Spleen (tissue), 10 donors: ENCODE results near the gene PCDHB6. TPM values are rescaled to one million over a fixed set of nuclear protein-coding genes. Genes with fewer than 3 reads are reported as not detected.

Source experiments
- polyA plus RNA-seq, 3 donors: library from polyadenylated mRNA; stranded (reverse); fragments of 200-250 nt; gene quantifications; one replicate each; pipeline ENCODE4 v1.2.1, GENCODE V29; 2013
- total RNA-seq, 7 donors: library from RNA; depleted of rRNA in 3 of 7; stranded (reverse); fragments of >200 nt in 3 of 7; fragmentation: NEBNext Ultra II Directional in 4 of 7; extraction: Animal tissue kit (Norgen Biotek cat#: 25700) in 4 of 7; gene quantifications; one replicate each; pipeline versions ENCODE4 v1.1.0 to v1.2.1, GENCODE V29; 2016 to 2021
- donor health status: healthy with polysubstance abuse.
- donor health status: DM: no; HTN: no; CAD: no; lungs with moderate emphysema.
- donor health status: DM: no; HTN: no; CAD: no.
- donor health status: Bipolar disorder and iron deficiency.
- donor health status: healthy.
- donor health status: DM: no; HTN: no; CAD: no.
- donor health status: DM: yes; HTN: yes; CAD: no.

The PCDHB6 gene
- total and polyA plus RNA-seq, 10 donors = 0.02 to 1.1 (median 0.61) TPM

Other genes with a start within 250 kb of the PCDHB6 start
Only the 30 nearest of the 32 such genes appear.
- 1 to 10 TPM in 2 of 7 donors, under 1 TPM in 5; 0.13 to 1.2 (median 0.41) TPM for gene PCDHAC1, start 223.8 kb upstream of the PCDHB6 start, total RNA-seq
- gene PCDHAC1, start 223.8 kb upstream of the PCDHB6 start, polyA plus RNA-seq = under 1 TPM; 0.17 to 0.35 (median 0.23) TPM
- gene PCDHAC2, start 183.6 kb upstream of the PCDHB6 start, total RNA-seq = 1 to 10 TPM; 1.5 to 7.9 (median 3.9) TPM
- under 1 TPM; 0.15 to 0.26 (median 0.17) TPM for gene PCDHAC2, start 183.6 kb upstream of the PCDHB6 start, polyA plus RNA-seq
- not detected for gene PCDHB1, start 98.7 kb upstream of the PCDHB6 start, total RNA-seq
- gene PCDHB1, start 98.7 kb upstream of the PCDHB6 start, polyA plus RNA-seq = not detected
- gene PCDHB2, start 55.4 kb upstream of the PCDHB6 start, total RNA-seq = 1 to 10 TPM in 6 of 7 donors, under 1 TPM in 1; 0.98 to 2.0 (median 1.5) TPM
- gene PCDHB2, start 55.4 kb upstream of the PCDHB6 start, polyA plus RNA-seq = under 1 TPM; 0.12 to 0.29 (median 0.13) TPM
- gene PCDHB3, start 49.6 kb upstream of the PCDHB6 start, total RNA-seq = 1 to 10 TPM in 4 of 7 donors, under 1 TPM in 3; 0.34 to 3.1 (median 1.1) TPM
- gene PCDHB3, start 49.6 kb upstream of the PCDHB6 start, polyA plus RNA-seq = under 1 TPM in 2 of 3 donors, not detected in 1; 0.08 to 0.26 TPM
- gene PCDHB4, start 28.2 kb upstream of the PCDHB6 start, total RNA-seq = 1 to 10 TPM in 5 of 7 donors, under 1 TPM in 2; 0.77 to 2.6 (median 1.6) TPM
- gene PCDHB4, start 28.2 kb upstream of the PCDHB6 start, polyA plus RNA-seq = under 1 TPM; 0.09 to 0.32 (median 0.24) TPM
- gene PCDHB5, start 14.9 kb upstream of the PCDHB6 start, total RNA-seq = 1 to 10 TPM in 6 of 7 donors, under 1 TPM in 1; 0.81 to 3.4 (median 1.6) TPM
- under 1 TPM; 0.20 to 0.33 (median 0.32) TPM for gene PCDHB5, start 14.9 kb upstream of the PCDHB6 start, polyA plus RNA-seq
- gene PCDHB7, start 22.6 kb downstream of the PCDHB6 start, total RNA-seq = 1 to 10 TPM in 4 of 7 donors, under 1 TPM in 3; 0.51 to 1.6 (median 1.3) TPM
- under 1 TPM in 2 of 3 donors, not detected in 1; 0.08 to 0.16 TPM for gene PCDHB7, start 22.6 kb downstream of the PCDHB6 start, polyA plus RNA-seq
- 1 to 10 TPM in 3 of 7 donors, under 1 TPM in 3, not detected in 1; 0.51 to 1.8 (median 1.0) TPM for gene PCDHB8, start 27.7 kb downstream of the PCDHB6 start, total RNA-seq
- under 1 TPM in 2 of 3 donors, not detected in 1; 0.03 to 0.10 TPM for gene PCDHB8, start 27.7 kb downstream of the PCDHB6 start, polyA plus RNA-seq
- gene PCDHB16, start 32.3 kb downstream of the PCDHB6 start, total RNA-seq = 1 to 10 TPM in 6 of 7 donors, under 1 TPM in 1; 0.54 to 2.1 (median 1.9) TPM
- gene PCDHB16, start 32.3 kb downstream of the PCDHB6 start, polyA plus RNA-seq = under 1 TPM; 0.04 to 0.19 (median 0.14) TPM
- 1 to 10 TPM in 5 of 7 donors, under 1 TPM in 2; 0.40 to 4.9 (median 1.5) TPM for gene PCDHB9, start 37.1 kb downstream of the PCDHB6 start, total RNA-seq
- gene PCDHB9, start 37.1 kb downstream of the PCDHB6 start, polyA plus RNA-seq = under 1 TPM; 0.06 to 0.19 (median 0.09) TPM
- gene PCDHB10, start 42.3 kb downstream of the PCDHB6 start, total RNA-seq = 1 to 10 TPM in 4 of 7 donors, under 1 TPM in 3; 0.74 to 2.7 (median 1.4) TPM
- gene PCDHB10, start 42.3 kb downstream of the PCDHB6 start, polyA plus RNA-seq = under 1 TPM; 0.09 to 0.26 (median 0.15) TPM
- gene PCDHB11, start 49.6 kb downstream of the PCDHB6 start, total RNA-seq = 1 to 10 TPM in 5 of 7 donors, under 1 TPM in 2; 0.68 to 3.4 (median 1.2) TPM
- under 1 TPM; 0.07 to 0.19 (median 0.14) TPM for gene PCDHB11, start 49.6 kb downstream of the PCDHB6 start, polyA plus RNA-seq
- 1 to 10 TPM; 1.1 to 2.4 (median 1.8) TPM for gene PCDHB12, start 58.7 kb downstream of the PCDHB6 start, total RNA-seq
- gene PCDHB12, start 58.7 kb downstream of the PCDHB6 start, polyA plus RNA-seq = under 1 TPM; 0.11 to 0.16 (median 0.11) TPM
- 1 to 10 TPM; 1.4 to 6.8 (median 4.0) TPM for gene PCDHB13, start 63.9 kb downstream of the PCDHB6 start, total RNA-seq
- gene PCDHB13, start 63.9 kb downstream of the PCDHB6 start, polyA plus RNA-seq = under 1 TPM; 0.09 to 0.38 (median 0.12) TPM
- 1 to 10 TPM; 1.6 to 5.9 (median 2.8) TPM for gene PCDHB14, start 73.3 kb downstream of the PCDHB6 start, total RNA-seq
- under 1 TPM; 0.27 to 0.93 (median 0.30) TPM for gene PCDHB14, start 73.3 kb downstream of the PCDHB6 start, polyA plus RNA-seq
- gene PCDHB15, start 95.3 kb downstream of the PCDHB6 start, total RNA-seq = 1 to 10 TPM; 1.7 to 5.6 (median 3.8) TPM
- gene PCDHB15, start 95.3 kb downstream of the PCDHB6 start, polyA plus RNA-seq = 1 to 10 TPM in 1 of 3 donors, under 1 TPM in 2; 0.42 to 1.1 (median 0.72) TPM
- gene SLC25A2, start 154.0 kb downstream of the PCDHB6 start, total RNA-seq = 1 to 10 TPM in 6 of 7 donors, under 1 TPM in 1; 0.57 to 3.0 (median 2.2) TPM
- gene SLC25A2, start 154.0 kb downstream of the PCDHB6 start, polyA plus RNA-seq = under 1 TPM; 0.05 to 0.22 (median 0.07) TPM
- 10 to 100 TPM; 67.6 to 80.6 (median 75.7) TPM for gene TAF7, start 170.7 kb downstream of the PCDHB6 start, total RNA-seq
- gene TAF7, start 170.7 kb downstream of the PCDHB6 start, polyA plus RNA-seq = 100 to 1,000 TPM in 2 of 3 donors, 10 to 100 TPM in 1; 91.1 to 112 (median 111) TPM
- under 1 TPM in 6 of 7 donors, not detected in 1; 0.17 to 0.52 (median 0.36) TPM for gene PCDHGA1, start 180.5 kb downstream of the PCDHB6 start, total RNA-seq
- gene PCDHGA1, start 180.5 kb downstream of the PCDHB6 start, polyA plus RNA-seq = under 1 TPM; 0.04 to 0.06 (median 0.06) TPM
- gene PCDHGA2, start 188.7 kb downstream of the PCDHB6 start, total RNA-seq = 1 to 10 TPM in 6 of 7 donors, under 1 TPM in 1; 0.84 to 3.9 (median 1.8) TPM
- under 1 TPM; 0.04 to 0.19 (median 0.06) TPM for gene PCDHGA2, start 188.7 kb downstream of the PCDHB6 start, polyA plus RNA-seq
- 1 to 10 TPM in 5 of 7 donors, under 1 TPM in 2; 0.60 to 4.4 (median 2.1) TPM for gene PCDHGA3, start 193.8 kb downstream of the PCDHB6 start, total RNA-seq
- gene PCDHGA3, start 193.8 kb downstream of the PCDHB6 start, polyA plus RNA-seq = under 1 TPM in 1 of 3 donors, not detected in 2; 0.22 TPM
- gene PCDHGB1, start 200.0 kb downstream of the PCDHB6 start, total RNA-seq = 1 to 10 TPM in 6 of 7 donors, under 1 TPM in 1; 0.87 to 3.7 (median 1.6) TPM
- gene PCDHGB1, start 200.0 kb downstream of the PCDHB6 start, polyA plus RNA-seq = under 1 TPM in 2 of 3 donors, not detected in 1; 0.04 to 0.10 TPM
- gene PCDHGA4, start 205.0 kb downstream of the PCDHB6 start, total RNA-seq = 1 to 10 TPM; 1.4 to 4.5 (median 2.7) TPM
- gene PCDHGA4, start 205.0 kb downstream of the PCDHB6 start, polyA plus RNA-seq = under 1 TPM; 0.04 to 0.16 (median 0.05) TPM
- gene PCDHGB2, start 209.9 kb downstream of the PCDHB6 start, total RNA-seq = 1 to 10 TPM; 1.7 to 4.5 (median 3.5) TPM
- gene PCDHGB2, start 209.9 kb downstream of the PCDHB6 start, polyA plus RNA-seq = under 1 TPM in 2 of 3 donors, not detected in 1; 0.09 to 0.22 TPM
- 1 to 10 TPM; 1.4 to 3.1 (median 2.3) TPM for gene PCDHGA5, start 214.1 kb downstream of the PCDHB6 start, total RNA-seq
- under 1 TPM in 2 of 3 donors, not detected in 1; 0.04 to 0.22 TPM for gene PCDHGA5, start 214.1 kb downstream of the PCDHB6 start, polyA plus RNA-seq
- gene PCDHGB3, start 220.2 kb downstream of the PCDHB6 start, total RNA-seq = 1 to 10 TPM; 1.3 to 5.0 (median 3.9) TPM
- gene PCDHGB3, start 220.2 kb downstream of the PCDHB6 start, polyA plus RNA-seq = under 1 TPM; 0.06 to 0.38 (median 0.09) TPM
- gene PCDHGA6, start 223.8 kb downstream of the PCDHB6 start, total RNA-seq = 1 to 10 TPM; 2.2 to 5.0 (median 4.2) TPM
- gene PCDHGA6, start 223.8 kb downstream of the PCDHB6 start, polyA plus RNA-seq = under 1 TPM; 0.35 to 0.58 (median 0.54) TPM
- 1 to 10 TPM; 1.2 to 5.4 (median 2.0) TPM for gene PCDHGA7, start 232.7 kb downstream of the PCDHB6 start, total RNA-seq
- gene PCDHGA7, start 232.7 kb downstream of the PCDHB6 start, polyA plus RNA-seq = under 1 TPM; 0.18 to 0.29 (median 0.22) TPM
- 1 to 10 TPM; 1.6 to 3.9 (median 3.0) TPM for gene PCDHGB4, start 237.6 kb downstream of the PCDHB6 start, total RNA-seq
- under 1 TPM; 0.02 to 0.29 (median 0.14) TPM for gene PCDHGB4, start 237.6 kb downstream of the PCDHB6 start, polyA plus RNA-seq